Measurements from ENCODE around the gene KIAA1217.

Gene KIAA1217

GRCh38 chr10:24575481-24576002, 366.6 kb downstream of the KIAA1217 start:
- in situ Hi-C loops (cut with HindIII; ENCODE audit: low sequenced_read_pairs): no loop called here
- H3K4me3 ChIP-seq (ENCODE audit: low read depth, low read length): no peak overlapping the region
- no peak for DNase-seq (ENCODE audit: low read depth)
- TF ChIP-seq CTCF (IDR thresholded peaks at IDR 0.05; ENCODE audit: low read depth, low read length, missing control alignments): no peak

GRCh38 chr10:24579448-24579847, 370.5 kb downstream of the KIAA1217 start:
- in situ Hi-C loops (cut with HindIII; ENCODE audit: low sequenced_read_pairs): no loop called here
- TF ChIP-seq CTCF (IDR thresholded peaks at IDR 0.05; ENCODE audit: low read depth, low read length, missing control alignments): no peak
- no peak overlapping the region for H3K4me3 ChIP-seq (ENCODE audit: low read depth, low read length)
- DNase-seq (ENCODE audit: low read depth): no peak

- in situ Hi-C loops (cut with HindIII; ENCODE audit: low sequenced_read_pairs): no loop called here
- no peak overlapping the region for H3K4me3 ChIP-seq (ENCODE audit: low read depth, low read length)
- TF ChIP-seq CTCF (IDR thresholded peaks at IDR 0.05; ENCODE audit: low read depth, low read length, missing control alignments): no peak
- DNase-seq (ENCODE audit: low read depth): no peak
These were observed 371.0 kb downstream of the KIAA1217 start for GRCh38 chr10:24579906-24580305.

GRCh38 chr10:24589265-24589664, 380.3 kb downstream of the KIAA1217 start:
- no peak for TF ChIP-seq CTCF (IDR thresholded peaks at IDR 0.05; ENCODE audit: low read depth, low read length, missing control alignments)
- no peak overlapping the region for H3K4me3 ChIP-seq (ENCODE audit: low read depth, low read length)
- in situ Hi-C loops (cut with HindIII; ENCODE audit: low sequenced_read_pairs): no loop called here
- no peak for DNase-seq (ENCODE audit: low read depth)

- DNase-seq (ENCODE audit: low read depth): no peak
- H3K4me3 ChIP-seq (ENCODE audit: low read depth, low read length): no peak overlapping the region
- TF ChIP-seq CTCF (IDR thresholded peaks at IDR 0.05; ENCODE audit: low read depth, low read length, missing control alignments): no peak
- in situ Hi-C loops (cut with HindIII; ENCODE audit: low sequenced_read_pairs): no loop called here
These were observed 381.9 kb downstream of the KIAA1217 start for GRCh38 chr10:24590697-24591457.

GRCh38 chr10:24596217-24596930, 387.4 kb downstream of the KIAA1217 start:
- no peak overlapping the region for H3K4me3 ChIP-seq (ENCODE audit: low read depth, low read length)
- DNase-seq (ENCODE audit: low read depth): no peak
- TF ChIP-seq CTCF (IDR thresholded peaks at IDR 0.05; ENCODE audit: low read depth, low read length, missing control alignments): no peak
- in situ Hi-C loops (cut with HindIII; ENCODE audit: low sequenced_read_pairs): no loop called here

Data from astrocyte of the cerebellum (primary cell).